K562 (cell line): ENCODE results near the gene PSMD1. TPM values are rescaled to one million over a fixed set of nuclear protein-coding genes. Genes with fewer than 3 reads are reported as not detected.

ENCODE experiments used
- ATAC-seq: fragments of 200-7000 bp; cut with Tn5 transposase; 3 replicates; pipeline ENCODE4 v1.9.1; 2020; ENCODE audit warnings: moderate library complexity
- BruUV-seq: library from RNA; stranded (reverse); fragments of 400-500 nt; replicated peaks from 2 replicates; lab custom pipeline; 2021; lab: Mats Ljungman, UMichigan
- CTCF ChIA-PET: fragments of 300-600 bp; formaldehyde crosslinking; extraction: SDS; loops from one replicate; lab custom pipeline; 2021; ENCODE audit warnings: low intra/inter-chr PET ratio; lab: Yijun Ruan, JAX
- POLR2A ChIA-PET: fragments of 300-600, 350-650 bp; sonication (Branson Sonifier 250); formaldehyde crosslinking; extraction: SDS; loops from one replicate; lab custom pipeline; 2021; ENCODE audit warnings: antibody characterized with exemption, inconsistent platforms; lab: Yijun Ruan, JAX
- DNase-seq, 4 experiments: peaks; one replicate each; pipeline versions ENCODE4 v3.0.0 to v3.0.0-alpha.2; 2011 to 2018; ENCODE audit warnings: low spot score in 3 of 4, mixed read lengths in 3 of 4; ENCODE audit errors: extremely low read depth in 1 of 4
- FAIRE-seq: peaks from 2 replicates; lab custom pipeline; 2011; peaks lifted over from hg19 to GRCh38; lab: Jason Lieb, UNC
- H2AFZ ChIP-seq: 2 replicates; pipeline ENCODE4 v1.6.0; 2011; ENCODE audit warnings: low read depth, low read length, control low read depth, inconsistent platforms
- H3K27ac ChIP-seq: fragments of 200-600 bp; 3 replicates; pipeline ENCODE4 v1.8.0; 2011; ENCODE audit warnings: low read depth, mild to moderate bottlenecking, control low read depth, inconsistent platforms, low read length, moderate library complexity, mixed read lengths; ENCODE audit errors: extremely low read depth
- H3K27me3 ChIP-seq, 2 experiments: fragments of 300-600 bp in 1 of 2; 2 replicates in 1 of 2; 3 replicates in 1 of 2; pipeline versions ENCODE4 v1.6.0 to v1.8.0; 2011; ENCODE audit warnings: inconsistent platforms in 2 of 2, low read length in 2 of 2, mild to moderate bottlenecking in 1 of 2, mixed read lengths in 1 of 2, moderate library complexity in 1 of 2; ENCODE audit not compliant: control insufficient read depth in 2 of 2, insufficient read depth in 2 of 2
- H3K36me3 ChIP-seq: fragments of 300-600 bp; 3 replicates; pipeline ENCODE4 v1.8.0; 2011; ENCODE audit warnings: mild to moderate bottlenecking, low read length, inconsistent platforms; ENCODE audit not compliant: control insufficient read depth, insufficient read depth
- H3K4me1 ChIP-seq, 2 experiments: fragments of 200-600 bp in 1 of 2; replicated peaks in 1 of 2; 2 replicates in 1 of 2; 3 replicates in 1 of 2; pipeline versions ENCODE4 v1.5.1 to v1.8.0; 2011; ENCODE audit warnings: inconsistent platforms in 2 of 2, low read length in 2 of 2, mild to moderate bottlenecking in 1 of 2, mixed read lengths in 1 of 2, moderate library complexity in 1 of 2; ENCODE audit not compliant: control insufficient read depth in 2 of 2, insufficient read depth in 2 of 2
- H3K4me2 ChIP-seq: 2 replicates; pipeline ENCODE4 v1.6.1; 2011; ENCODE audit warnings: low read length, control low read depth, inconsistent platforms, mixed read lengths; ENCODE audit not compliant: insufficient read depth
- H3K4me3 ChIP-seq: fragments of 200-600 bp; sonication (generic), shearing (Covaris generic); 2 replicates; pipeline ENCODE4 v1.5.1; 2016; ENCODE audit warnings: control low read depth, inconsistent platforms
- H3K79me2 ChIP-seq: fragments of 200-600 bp; 3 replicates; pipeline ENCODE4 v1.8.0; 2011; ENCODE audit warnings: low read length, inconsistent platforms; ENCODE audit not compliant: control insufficient read depth, insufficient read depth
- H3K9ac ChIP-seq, 2 experiments: 2 replicates each; pipeline versions ENCODE4 v1.6.0 to v1.6.1; 2011; ENCODE audit warnings: low read depth in 2 of 2, low read length in 2 of 2, control low read depth in 1 of 2, inconsistent platforms in 1 of 2, mild to moderate bottlenecking in 1 of 2, mixed read lengths in 1 of 2; ENCODE audit not compliant: insufficient read depth in 1 of 2
- H3K9me1 ChIP-seq: one replicate; pipeline ENCODE4 v1.6.0; 2011; ENCODE audit warnings: inconsistent platforms, mild to moderate bottlenecking, low read length, moderate library complexity; ENCODE audit not compliant: control insufficient read depth, insufficient read depth
- H3K9me3 ChIP-seq: replicated peaks from 2 replicates; pipeline ENCODE4 v1.5.1; 2011; ENCODE audit warnings: low read depth, low read length, inconsistent platforms; ENCODE audit not compliant: control insufficient read depth, insufficient read depth
- H4K20me1 ChIP-seq: replicated peaks from 2 replicates; pipeline ENCODE4 v1.6.1; 2011; ENCODE audit warnings: low read length, inconsistent platforms, mixed read lengths; ENCODE audit not compliant: control insufficient read depth, insufficient read depth
- CAMTA2 ChIP-seq: fragments of 250-450 bp; sonication (Bioruptor Pico); conservative IDR thresholded peaks from 2 replicates; pipeline ENCODE4 v1.5.1; 2022
- IFI16 ChIP-seq: fragments of 250-450 bp; sonication (Bioruptor Pico); IDR thresholded peaks from 2 replicates; pipeline ENCODE4 v2.1.2; 2022; ENCODE audit warnings: mild to moderate bottlenecking, inconsistent platforms
- MGA ChIP-seq: fragments of 450-650 bp; IDR thresholded peaks from 2 replicates; pipeline ENCODE4 v1.6.1; 2016; ENCODE audit warnings: mild to moderate bottlenecking, moderate library complexity
- WGBS: fragments of 100-300 bp; shearing (Covaris generic); methylation state at CpG from one replicate; pipeline ENCODE4 v1.1.6; 2016; ENCODE audit warnings: low coverage, mixed read lengths; ENCODE audit not compliant: insufficient coverage; ENCODE audit errors: missing lambda C conversion rate; 5-methylcytosine and 5-hydroxymethylcytosine counted together
- in situ Hi-C: fragments of 300-500 bp; cut with MboI; formaldehyde crosslinking; loops from 4 replicates; pipeline ENCODE4 v1.15.0; 2018; ENCODE audit warnings: inconsistent platforms, mixed read lengths
- intact Hi-C: fragments of 100-400 bp; cut with micrococcal nuclease; formaldehyde crosslinking; loops from 2 replicates; pipeline ENCODE4 v1.14.2; 2022
- polyA plus RNA-seq, 8 experiments: library from polyadenylated mRNA; depleted of rRNA in 4 of 8; stranded (reverse) in 5 of 8; unstranded in 3 of 8; fragments of >200 nt; fragmentation: Nextera tagmentation in 2 of 8; fragmentation: Illumina TruSeq in 1 of 8; extraction: Ambion mirVana in 2 of 8; extraction: Trizol in 1 of 8; gene quantifications; 2 replicates each; pipeline versions ENCODE4 v1.2.1 to v1.2.3, GENCODE V29; 2011 to 2014; ENCODE audit warnings: inconsistent platforms in 1 of 8, missing spikeins in 1 of 8
- total RNA-seq, 7 experiments: library from RNA; depleted of rRNA in 6 of 7; stranded (reverse); fragments of >200 nt in 6 of 7; fragmentation: Illumina TruSeq in 2 of 7; extraction: Trizol in 2 of 7; gene quantifications; 2 replicates each; pipeline versions ENCODE4 v1.2.1 to v1.2.3, GENCODE V29; 2011 to 2021; ENCODE audit warnings: low replicate concordance in 1 of 7

The PSMD1 gene
- total and polyA plus RNA-seq, 9 of the 15 experiments (the other 6 are each of a cell fraction or from before 2014, with no cell fraction given), result 100 to 257 (median 147) TPM

GRCh38 chr2:231212329-231212845 lies 155.7 kb downstream of the PSMD1 start:
- no peak for FAIRE-seq
- WGBS, result 31% methylated on average over 6 of the region's 6 CpGs
- CTCF ChIA-PET, result no interaction called here

More at GRCh38 chr2:231212329-231212845, 155.7 kb downstream of the PSMD1 start:
- no peak for TF ChIP-seq CAMTA2 (CRISPR knock-in tag)
- TF ChIP-seq MGA, result no peak
- TF ChIP-seq IFI16 (CRISPR knock-in tag), result no peak
- Histone ChIP-seq H3K4me1 (no peaks in the 10 kb centered on the region), H3K9ac (no peak overlapping the region), H3K9me3 (no peaks in the 10 kb centered on the region), H3K27me3 (peaks cover 0 to 20% of the 10 kb centered on the region in 2 experiments; a peak in 2 of 5 replicates), H3K36me3 (no peaks in the 10 kb centered on the region), H3K4me3 (no peak overlapping the region), H3K4me2 (no peak overlapping the region), H3K9me1 (no peaks in the 10 kb centered on the region), H3K79me2 (no peaks in the 10 kb centered on the region), H2AFZ (no peak overlapping the region), H3K27ac (no peak overlapping the region), H4K20me1 (no peaks in the 10 kb centered on the region)
- ATAC-seq, result no peak
- no TSS peak for BruUV-seq
- DNase-seq, result no peak
- in situ Hi-C loops, result no loop called here
- POLR2A ChIA-PET, result no interaction called here
- intact Hi-C loops, result no loop called here
